ENCODE measurements around the gene BTN1A1.

DNA sequence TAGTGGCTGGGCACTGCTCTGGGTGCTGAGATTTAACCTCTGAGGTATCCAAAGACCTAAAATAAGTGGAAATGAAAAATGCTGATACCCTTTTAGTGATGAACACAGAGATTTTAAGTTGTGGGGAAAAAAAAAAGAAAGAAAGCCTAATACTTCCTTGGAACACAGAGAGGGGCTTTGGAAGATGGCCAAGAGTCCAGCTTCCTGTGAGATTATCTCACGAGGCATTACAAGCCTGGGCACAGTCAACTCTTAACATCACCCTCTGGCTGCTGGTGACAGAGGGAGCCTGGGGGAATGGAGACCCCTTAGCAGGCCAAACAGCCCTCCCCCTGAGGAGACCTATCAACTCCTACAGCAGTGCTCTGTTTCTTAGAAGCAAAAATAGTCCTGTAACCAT is 22.7 kb upstream of the BTN1A1 start:
- TF ChIP-seq, protein P1, sequence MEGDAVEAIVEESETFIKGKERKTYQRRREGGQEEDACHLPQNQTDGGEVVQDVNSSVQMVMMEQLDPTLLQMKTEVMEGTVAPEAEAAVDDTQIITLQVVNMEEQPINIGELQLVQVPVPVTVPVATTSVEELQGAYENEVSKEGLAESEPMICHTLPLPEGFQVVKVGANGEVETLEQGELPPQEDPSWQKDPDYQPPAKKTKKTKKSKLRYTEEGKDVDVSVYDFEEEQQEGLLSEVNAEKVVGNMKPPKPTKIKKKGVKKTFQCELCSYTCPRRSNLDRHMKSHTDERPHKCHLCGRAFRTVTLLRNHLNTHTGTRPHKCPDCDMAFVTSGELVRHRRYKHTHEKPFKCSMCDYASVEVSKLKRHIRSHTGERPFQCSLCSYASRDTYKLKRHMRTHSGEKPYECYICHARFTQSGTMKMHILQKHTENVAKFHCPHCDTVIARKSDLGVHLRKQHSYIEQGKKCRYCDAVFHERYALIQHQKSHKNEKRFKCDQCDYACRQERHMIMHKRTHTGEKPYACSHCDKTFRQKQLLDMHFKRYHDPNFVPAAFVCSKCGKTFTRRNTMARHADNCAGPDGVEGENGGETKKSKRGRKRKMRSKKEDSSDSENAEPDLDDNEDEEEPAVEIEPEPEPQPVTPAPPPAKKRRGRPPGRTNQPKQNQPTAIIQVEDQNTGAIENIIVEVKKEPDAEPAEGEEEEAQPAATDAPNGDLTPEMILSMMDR (IDR thresholded peaks at IDR 0.05; ENCODE audit: insufficient read depth, low read length): no peak
- TF ChIP-seq POLR2AphosphoS5 (IDR thresholded peaks at IDR 0.05; ENCODE audit: low read depth) (no peak), GABPA (IDR thresholded peaks at IDR 0.05; ENCODE audit: low read depth) (no peak), SPI1 (IDR thresholded peaks at IDR 0.05; ENCODE audit: borderline replicate concordance, low read depth) (no peak)
- TF ChIP-seq, protein P2, sequence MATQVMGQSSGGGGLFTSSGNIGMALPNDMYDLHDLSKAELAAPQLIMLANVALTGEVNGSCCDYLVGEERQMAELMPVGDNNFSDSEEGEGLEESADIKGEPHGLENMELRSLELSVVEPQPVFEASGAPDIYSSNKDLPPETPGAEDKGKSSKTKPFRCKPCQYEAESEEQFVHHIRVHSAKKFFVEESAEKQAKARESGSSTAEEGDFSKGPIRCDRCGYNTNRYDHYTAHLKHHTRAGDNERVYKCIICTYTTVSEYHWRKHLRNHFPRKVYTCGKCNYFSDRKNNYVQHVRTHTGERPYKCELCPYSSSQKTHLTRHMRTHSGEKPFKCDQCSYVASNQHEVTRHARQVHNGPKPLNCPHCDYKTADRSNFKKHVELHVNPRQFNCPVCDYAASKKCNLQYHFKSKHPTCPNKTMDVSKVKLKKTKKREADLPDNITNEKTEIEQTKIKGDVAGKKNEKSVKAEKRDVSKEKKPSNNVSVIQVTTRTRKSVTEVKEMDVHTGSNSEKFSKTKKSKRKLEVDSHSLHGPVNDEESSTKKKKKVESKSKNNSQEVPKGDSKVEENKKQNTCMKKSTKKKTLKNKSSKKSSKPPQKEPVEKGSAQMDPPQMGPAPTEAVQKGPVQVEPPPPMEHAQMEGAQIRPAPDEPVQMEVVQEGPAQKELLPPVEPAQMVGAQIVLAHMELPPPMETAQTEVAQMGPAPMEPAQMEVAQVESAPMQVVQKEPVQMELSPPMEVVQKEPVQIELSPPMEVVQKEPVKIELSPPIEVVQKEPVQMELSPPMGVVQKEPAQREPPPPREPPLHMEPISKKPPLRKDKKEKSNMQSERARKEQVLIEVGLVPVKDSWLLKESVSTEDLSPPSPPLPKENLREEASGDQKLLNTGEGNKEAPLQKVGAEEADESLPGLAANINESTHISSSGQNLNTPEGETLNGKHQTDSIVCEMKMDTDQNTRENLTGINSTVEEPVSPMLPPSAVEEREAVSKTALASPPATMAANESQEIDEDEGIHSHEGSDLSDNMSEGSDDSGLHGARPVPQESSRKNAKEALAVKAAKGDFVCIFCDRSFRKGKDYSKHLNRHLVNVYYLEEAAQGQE (IDR thresholded peaks at IDR 0.05; ENCODE audit: insufficient replicate concordance, low read depth): no peak

All from HL-60 (cell line).